WTC11 (cell line): ENCODE data around the gene MMP28.

Source experiments
- ATF3 ChIP-seq: sonication (generic); formaldehyde crosslinking; conservative IDR thresholded peaks from 2 replicates; pipeline ENCODE4 v1.8.1; 2022; ENCODE audit warnings: mild to moderate bottlenecking, missing genetic modification reagents
- CREM ChIP-seq: sonication (generic); formaldehyde crosslinking; IDR thresholded peaks from 2 replicates; pipeline ENCODE4 v1.8.1; 2022; ENCODE audit warnings: mild to moderate bottlenecking, missing genetic modification reagents, moderate library complexity
- CTCF ChIP-seq: fragments of 200-600 bp; IDR thresholded peaks from 2 replicates; pipeline ENCODE4 v1.8.0; 2022; ENCODE audit warnings: antibody characterized with exemption
- ESRRA ChIP-seq: sonication (generic); formaldehyde crosslinking; IDR thresholded peaks from 2 replicates; pipeline ENCODE4 v1.8.1; 2022; ENCODE audit warnings: mild to moderate bottlenecking, missing genetic modification reagents, borderline replicate concordance
- GABPB1 ChIP-seq: sonication (generic); formaldehyde crosslinking; IDR thresholded peaks from 2 replicates; pipeline ENCODE4 v1.8.1; 2023; ENCODE audit warnings: mild to moderate bottlenecking, missing genetic modification reagents
- KAT7 ChIP-seq: sonication (generic); formaldehyde crosslinking; IDR thresholded peaks from 2 replicates; pipeline ENCODE4 v1.8.1; 2023; ENCODE audit warnings: missing genetic modification reagents, mild to moderate bottlenecking, borderline replicate concordance
- MXD4 ChIP-seq: fragments of 250-450 bp; sonication (Bioruptor Pico); IDR thresholded peaks from 2 replicates; pipeline ENCODE4 v1.8.0; 2021; ENCODE audit warnings: mild to moderate bottlenecking, moderate library complexity, borderline replicate concordance
- NR3C1 ChIP-seq: sonication (generic); formaldehyde crosslinking; conservative IDR thresholded peaks from 2 replicates; pipeline ENCODE4 v1.8.1; 2023; ENCODE audit warnings: low read depth, mild to moderate bottlenecking, missing genetic modification reagents
- SMAD4 ChIP-seq: sonication (generic); formaldehyde crosslinking; IDR thresholded peaks from 2 replicates; pipeline ENCODE4 v1.8.0; 2022; ENCODE audit warnings: mild to moderate bottlenecking, missing genetic modification reagents
- SP1 ChIP-seq: sonication (generic); formaldehyde crosslinking; conservative IDR thresholded peaks from 2 replicates; pipeline ENCODE4 v1.8.1; 2022; ENCODE audit warnings: missing genetic modification reagents
- USF1 ChIP-seq: sonication (generic); formaldehyde crosslinking; IDR thresholded peaks from 2 replicates; pipeline ENCODE4 v1.8.0; 2022; ENCODE audit warnings: mild to moderate bottlenecking, missing genetic modification reagents
- ZNF121 ChIP-seq: sonication (generic); formaldehyde crosslinking; IDR thresholded peaks from 2 replicates; pipeline ENCODE4 v1.8.0; 2023; ENCODE audit warnings: missing genetic modification reagents
- ZNF512 ChIP-seq: sonication (generic); formaldehyde crosslinking; IDR thresholded peaks from 2 replicates; pipeline ENCODE4 v1.8.1; 2022; ENCODE audit warnings: missing genetic modification reagents, borderline replicate concordance

- TF ChIP-seq CTCF = no peak
- no peak for TF ChIP-seq SP1 (CRISPR knock-in tag)
- TF ChIP-seq ZNF121 (CRISPR knock-in tag) = no peak
- TF ChIP-seq MXD4 (CRISPR knock-in tag) = no peak
- no peak for TF ChIP-seq ATF3 (CRISPR knock-in tag)
- TF ChIP-seq ESRRA (CRISPR knock-in tag) = no peak
- no peak for TF ChIP-seq SMAD4
- TF ChIP-seq USF1 (CRISPR knock-in tag) = no peak
- TF ChIP-seq KAT7 (CRISPR knock-in tag) = no peak
- TF ChIP-seq ZNF512 (CRISPR knock-in tag) = no peak
- no peak for TF ChIP-seq CREM (CRISPR knock-in tag)
- TF ChIP-seq NR3C1 (CRISPR knock-in tag) = no peak
- no peak for TF ChIP-seq GABPB1 (CRISPR knock-in tag)
Observed at GRCh38 chr17:35775583-35775982, 19.9 kb downstream of the MMP28 start.
